Measurements from ENCODE around the gene VENTX.

Gene VENTX

DNA sequence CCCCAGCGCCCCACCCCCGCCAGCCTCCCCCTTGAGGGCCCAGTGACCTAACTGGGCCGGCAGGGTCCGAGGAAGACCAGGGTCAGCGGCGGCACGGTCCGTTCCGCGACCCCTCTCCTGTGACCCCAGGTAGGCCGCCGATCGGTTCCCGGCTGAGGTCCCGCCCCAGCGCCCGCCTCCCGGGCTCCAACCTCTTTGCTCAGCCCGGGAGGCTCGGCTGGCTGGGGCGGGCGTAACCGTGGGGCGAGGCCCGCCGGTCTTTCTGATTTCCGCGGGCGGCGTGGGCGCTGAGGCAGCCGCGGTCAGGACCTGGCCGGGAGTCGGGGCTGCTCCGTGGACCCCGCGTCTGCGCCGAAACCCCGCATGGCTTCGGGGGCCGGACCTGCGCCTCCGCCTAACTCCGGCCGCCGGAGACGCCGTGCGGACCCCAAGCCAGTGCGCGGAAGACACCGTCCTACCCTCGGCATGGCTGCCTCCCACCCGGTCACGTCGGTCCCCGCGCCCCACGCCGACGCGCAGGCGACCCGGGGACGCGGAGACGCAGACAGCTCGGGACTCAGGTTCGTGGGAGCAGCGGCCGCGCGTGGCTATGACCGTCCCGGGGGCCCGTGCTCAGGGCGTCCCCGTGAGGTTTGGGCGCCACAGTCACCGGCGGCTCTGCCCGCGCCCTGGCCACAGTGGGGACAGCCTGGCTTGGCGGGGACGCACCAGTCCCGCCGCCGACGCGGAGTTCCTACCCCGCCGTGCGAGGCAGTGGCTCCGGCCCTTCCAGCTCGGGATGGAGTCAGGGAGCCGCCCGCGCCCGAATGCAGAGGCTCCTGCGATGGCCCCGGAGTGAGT is 1.0 kb upstream of the VENTX start:
- H3K4me3 ChIP-seq (replicated peaks in 1 of 2; ENCODE audit: low read depth in 2 of 2, low read length in 2 of 2): no peak overlapping the region
- TF ChIP-seq, protein P1, sequence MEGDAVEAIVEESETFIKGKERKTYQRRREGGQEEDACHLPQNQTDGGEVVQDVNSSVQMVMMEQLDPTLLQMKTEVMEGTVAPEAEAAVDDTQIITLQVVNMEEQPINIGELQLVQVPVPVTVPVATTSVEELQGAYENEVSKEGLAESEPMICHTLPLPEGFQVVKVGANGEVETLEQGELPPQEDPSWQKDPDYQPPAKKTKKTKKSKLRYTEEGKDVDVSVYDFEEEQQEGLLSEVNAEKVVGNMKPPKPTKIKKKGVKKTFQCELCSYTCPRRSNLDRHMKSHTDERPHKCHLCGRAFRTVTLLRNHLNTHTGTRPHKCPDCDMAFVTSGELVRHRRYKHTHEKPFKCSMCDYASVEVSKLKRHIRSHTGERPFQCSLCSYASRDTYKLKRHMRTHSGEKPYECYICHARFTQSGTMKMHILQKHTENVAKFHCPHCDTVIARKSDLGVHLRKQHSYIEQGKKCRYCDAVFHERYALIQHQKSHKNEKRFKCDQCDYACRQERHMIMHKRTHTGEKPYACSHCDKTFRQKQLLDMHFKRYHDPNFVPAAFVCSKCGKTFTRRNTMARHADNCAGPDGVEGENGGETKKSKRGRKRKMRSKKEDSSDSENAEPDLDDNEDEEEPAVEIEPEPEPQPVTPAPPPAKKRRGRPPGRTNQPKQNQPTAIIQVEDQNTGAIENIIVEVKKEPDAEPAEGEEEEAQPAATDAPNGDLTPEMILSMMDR (IDR thresholded peaks at IDR 0.05; ENCODE audit: low read depth, low read length): no peak
- no peak for DNase-seq (ENCODE audit: low read depth in 2 of 2)

DNA sequence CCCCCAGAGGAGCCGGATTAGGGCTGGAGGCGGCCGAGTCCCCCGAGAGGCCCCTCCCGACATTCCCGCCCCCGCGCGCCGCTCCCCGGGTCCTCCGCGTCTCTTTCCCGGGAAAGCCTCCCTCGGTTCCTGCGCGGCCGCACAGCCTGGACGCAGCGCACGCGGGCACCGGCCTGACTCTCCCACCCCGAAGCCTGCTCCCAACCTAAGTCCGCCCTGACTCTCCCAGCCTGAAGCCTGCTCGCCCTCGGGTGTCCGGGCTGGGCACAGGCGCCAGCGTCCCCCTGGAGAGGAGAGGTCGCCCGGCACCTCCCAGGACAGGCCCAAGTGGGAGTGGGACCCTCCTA is 441 bp upstream of the VENTX start:
- TF ChIP-seq, protein P1 (IDR thresholded peaks at IDR 0.05; ENCODE audit: low read depth, low read length): no peak
- H3K4me3 ChIP-seq (replicated peaks in 1 of 2; ENCODE audit: low read depth in 2 of 2, low read length in 2 of 2): no peak overlapping the region
- no peak for DNase-seq (ENCODE audit: low read depth in 2 of 2)

DNA sequence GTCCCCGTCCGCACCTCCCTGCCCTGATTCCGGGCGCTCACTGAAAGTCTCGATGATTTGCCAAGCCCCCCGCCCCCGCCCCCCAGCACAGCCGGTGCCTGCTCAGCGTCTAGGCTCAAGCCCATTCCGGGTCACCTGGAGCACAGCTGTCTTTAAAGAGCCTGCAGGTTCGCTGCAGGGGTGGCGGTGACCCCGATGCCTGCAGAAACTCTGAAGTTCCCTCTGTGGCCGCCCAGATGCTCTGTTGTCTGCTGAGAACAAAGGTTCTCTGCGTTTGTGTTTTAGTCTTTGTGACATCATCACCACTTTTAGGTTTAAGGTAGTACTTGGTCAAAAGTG is 780 bp downstream of the VENTX start:
- no peak overlapping the region for H3K4me3 ChIP-seq (replicated peaks in 1 of 2; ENCODE audit: low read depth in 2 of 2, low read length in 2 of 2)
- DNase-seq (ENCODE audit: low read depth in 2 of 2): no peak

DNA sequence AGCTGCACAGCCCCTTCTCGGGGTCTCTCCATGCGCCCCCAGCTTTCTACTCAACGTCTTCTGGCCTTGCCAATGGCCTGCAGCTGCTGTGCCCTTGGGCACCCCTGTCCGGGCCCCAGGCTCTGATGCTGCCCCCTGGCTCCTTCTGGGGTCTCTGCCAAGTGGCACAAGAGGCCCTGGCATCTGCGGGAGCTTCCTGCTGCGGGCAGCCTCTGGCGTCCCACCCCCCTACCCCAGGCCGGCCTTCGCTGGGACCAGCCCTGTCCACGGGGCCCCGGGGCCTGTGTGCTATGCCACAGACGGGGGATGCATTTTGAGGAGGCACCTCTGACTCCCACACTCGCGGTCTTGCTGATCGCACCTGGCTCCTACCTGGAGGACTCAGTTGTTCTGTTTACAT is 2.3 kb downstream of the VENTX start:
- no peak for DNase-seq (ENCODE audit: low read depth in 2 of 2)
- no peak overlapping the region for H3K4me3 ChIP-seq (replicated peaks in 1 of 2; ENCODE audit: low read depth in 2 of 2, low read length in 2 of 2)
- TF ChIP-seq, protein P1 (IDR thresholded peaks at IDR 0.05; ENCODE audit: low read depth, low read length): no peak

More for the DNA sequence above, 780 bp downstream of the VENTX start:
- TF ChIP-seq, protein P1 (IDR thresholded peaks at IDR 0.05; ENCODE audit: low read depth, low read length): no peak

DNA sequence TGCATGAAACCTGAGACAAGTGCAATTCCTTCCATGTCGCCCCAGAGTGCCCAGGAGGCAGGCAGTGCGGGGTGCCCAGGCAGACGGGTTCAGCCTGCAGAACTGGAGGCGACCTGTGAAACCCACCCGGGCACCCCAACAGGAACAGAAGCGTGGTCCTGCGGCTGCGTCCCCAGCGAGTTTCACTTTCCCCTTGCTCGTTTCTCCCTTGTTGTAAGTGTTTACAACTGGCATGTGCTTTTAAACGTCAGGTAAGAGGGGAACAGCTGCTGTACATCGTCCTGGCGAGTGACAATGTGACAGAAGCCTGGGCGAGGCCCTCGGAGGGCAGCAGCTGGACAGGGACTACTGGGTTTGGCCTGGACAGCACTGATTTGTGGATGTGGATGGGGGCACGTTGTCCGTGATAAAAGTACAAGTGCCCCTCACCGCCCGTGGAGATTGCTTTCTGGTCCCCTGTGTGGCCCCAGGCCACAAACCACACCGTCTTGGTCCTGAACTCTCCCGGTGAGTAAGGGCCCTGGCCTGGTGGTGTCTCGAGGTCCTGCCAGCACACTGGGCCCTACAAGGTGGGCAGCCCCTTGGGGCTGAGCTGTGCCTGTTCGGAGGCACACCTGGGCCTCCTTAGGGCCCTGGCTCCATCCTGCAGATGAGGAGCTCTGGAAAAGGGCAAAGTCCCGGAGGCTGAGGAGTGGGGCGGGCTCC is 4.0 kb downstream of the VENTX start:
- DNase-seq (ENCODE audit: low read depth in 2 of 2): no peak
- no peak overlapping the region for H3K4me3 ChIP-seq (replicated peaks in 1 of 2; ENCODE audit: low read depth in 2 of 2, low read length in 2 of 2)
- TF ChIP-seq, protein P1 (IDR thresholded peaks at IDR 0.05; ENCODE audit: low read depth, low read length): no peak

DNA sequence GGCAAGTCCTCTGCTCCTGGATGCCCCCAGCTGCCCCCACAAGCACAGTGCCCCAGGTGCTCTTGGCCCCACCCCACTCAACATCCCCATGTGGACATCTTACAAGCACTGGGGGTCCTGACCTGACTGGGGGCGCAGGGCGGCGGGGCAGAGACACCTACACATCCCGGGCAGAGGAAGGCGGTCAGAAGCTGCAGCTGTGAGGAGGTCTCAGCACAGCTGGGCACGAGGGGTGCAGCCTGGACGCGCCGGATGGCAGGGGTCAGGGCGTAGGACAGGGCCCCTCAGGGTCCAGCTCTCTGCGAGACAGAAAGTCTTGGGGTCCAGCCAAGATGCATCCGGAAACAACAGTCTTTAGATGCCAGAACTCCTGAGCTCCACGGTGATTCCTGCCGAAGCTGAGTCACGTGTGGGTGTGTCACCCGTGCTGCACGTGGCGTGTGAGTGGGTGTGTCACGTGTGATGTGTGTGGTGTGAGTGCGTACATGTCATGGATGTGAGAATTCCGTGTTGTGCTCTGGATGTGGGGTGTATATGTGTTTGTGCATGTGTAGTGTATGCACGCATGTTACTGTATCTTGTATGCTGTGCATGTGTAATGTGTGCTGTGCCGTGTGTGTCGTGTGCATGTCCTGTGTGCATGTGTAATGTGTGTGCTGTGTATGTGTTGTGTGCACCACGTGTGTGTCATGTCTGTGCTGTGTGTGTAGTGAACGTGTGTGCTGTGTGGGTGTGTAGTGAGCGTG is 5.1 kb downstream of the VENTX start:
- TF ChIP-seq, protein P1 (IDR thresholded peaks at IDR 0.05; ENCODE audit: low read depth, low read length): no peak
- no peak overlapping the region for H3K4me3 ChIP-seq (replicated peaks in 1 of 2; ENCODE audit: low read depth in 2 of 2, low read length in 2 of 2)
- peak; percentile 22 to 37 for DNase-seq (ENCODE audit: low read depth in 2 of 2)
